GM10847 (cell line): ENCODE data around the gene MYH9.
A peak's percentile ranks its signal among the peaks of the same experiment; 100 is the strongest.

Experiments used
- POLR2A ChIP-seq: IDR thresholded peaks from 2 replicates; pipeline ENCODE4 v1.6.1; 2011; ENCODE audit not compliant: insufficient read length; ENCODE audit errors: extremely low read depth

MYH9 gene

DNA sequence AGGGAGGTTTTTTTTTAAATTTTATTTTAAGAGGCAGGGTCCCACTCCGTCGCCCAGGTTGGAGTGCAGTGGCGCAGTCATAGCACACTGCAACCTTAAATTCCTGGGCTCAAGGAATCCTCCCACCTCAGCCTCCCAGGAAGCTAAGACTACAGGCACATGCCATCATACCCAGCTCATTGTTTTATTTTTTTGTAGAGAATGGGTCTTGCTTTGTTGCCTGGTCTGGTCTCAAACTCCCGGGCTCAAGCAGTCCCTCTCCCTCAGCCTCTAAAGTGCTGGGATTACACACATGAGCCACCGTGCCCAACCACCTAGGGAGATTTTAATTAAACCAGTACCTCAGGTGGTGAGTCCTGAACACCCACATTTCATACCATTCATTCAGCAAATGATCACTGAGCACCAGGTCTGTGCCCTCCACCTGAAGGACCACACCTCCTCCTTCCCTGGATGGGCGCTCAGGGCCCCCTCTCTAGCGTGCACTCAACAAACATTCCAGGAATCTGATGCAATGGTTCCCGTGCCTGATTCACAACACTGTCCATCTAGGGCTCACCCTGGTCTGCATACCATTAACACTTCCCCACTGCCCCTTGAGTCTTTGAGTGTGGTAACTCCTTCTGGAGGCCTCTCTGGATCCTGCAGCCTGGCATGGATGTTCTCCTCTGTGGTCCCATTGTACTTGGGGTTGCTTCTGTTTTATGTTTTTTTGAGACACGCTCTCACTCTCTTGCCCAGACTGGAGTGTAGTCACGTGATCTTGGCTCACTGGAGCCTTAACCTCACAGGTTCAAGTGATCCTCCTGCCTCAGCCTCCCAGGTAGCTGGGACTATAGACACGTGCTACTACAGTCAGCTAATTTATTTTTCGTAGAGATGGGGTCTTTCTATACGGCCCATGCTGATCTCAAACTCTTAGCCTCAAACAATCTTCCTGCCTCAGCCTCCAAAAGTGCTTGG lies 9.6 kb upstream of the MYH9 start:
- TF ChIP-seq POLR2A, result no peak

DNA sequence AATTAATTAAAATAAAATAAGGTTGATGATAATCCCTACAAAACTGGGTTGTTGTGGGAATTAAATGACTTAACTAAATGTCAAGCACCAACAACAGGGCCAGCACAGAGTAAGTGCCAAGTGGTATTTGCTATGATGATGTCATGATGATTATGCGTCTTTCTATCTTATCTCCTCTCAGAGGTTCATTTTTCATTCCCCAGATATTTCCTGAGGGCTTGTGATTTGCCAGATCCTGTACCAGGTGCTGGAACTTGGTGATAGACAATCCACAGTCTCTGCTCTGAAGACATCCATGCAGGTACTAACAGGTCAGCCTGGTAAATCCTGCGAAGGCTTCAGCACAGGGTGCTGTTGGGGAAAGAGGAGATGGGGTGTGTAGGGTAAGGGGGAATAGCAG lies 8.1 kb upstream of the MYH9 start:
- no peak for TF ChIP-seq POLR2A

- no peak for TF ChIP-seq POLR2A
Observed at GRCh38 chr22:36395055-36395849, 7.5 kb upstream of the MYH9 start.

- TF ChIP-seq POLR2A, result no peak
Observed at GRCh38 chr22:36391638-36392037, 3.9 kb upstream of the MYH9 start.

DNA sequence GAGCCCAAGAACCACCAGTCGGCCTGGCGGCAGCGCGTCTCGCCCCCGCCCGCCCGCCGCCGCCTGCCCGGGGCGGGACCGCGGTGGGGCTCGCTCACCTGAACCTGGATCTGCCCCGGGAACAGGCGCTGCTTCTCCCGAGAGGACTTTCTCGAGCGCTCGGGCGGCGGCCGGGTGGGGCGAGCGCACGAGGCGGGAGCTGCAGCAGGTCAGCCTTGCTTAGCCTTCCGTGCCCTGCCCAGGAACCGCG lies 133 bp downstream of the MYH9 start:
- TF ChIP-seq POLR2A, result peak; percentile 91

DNA sequence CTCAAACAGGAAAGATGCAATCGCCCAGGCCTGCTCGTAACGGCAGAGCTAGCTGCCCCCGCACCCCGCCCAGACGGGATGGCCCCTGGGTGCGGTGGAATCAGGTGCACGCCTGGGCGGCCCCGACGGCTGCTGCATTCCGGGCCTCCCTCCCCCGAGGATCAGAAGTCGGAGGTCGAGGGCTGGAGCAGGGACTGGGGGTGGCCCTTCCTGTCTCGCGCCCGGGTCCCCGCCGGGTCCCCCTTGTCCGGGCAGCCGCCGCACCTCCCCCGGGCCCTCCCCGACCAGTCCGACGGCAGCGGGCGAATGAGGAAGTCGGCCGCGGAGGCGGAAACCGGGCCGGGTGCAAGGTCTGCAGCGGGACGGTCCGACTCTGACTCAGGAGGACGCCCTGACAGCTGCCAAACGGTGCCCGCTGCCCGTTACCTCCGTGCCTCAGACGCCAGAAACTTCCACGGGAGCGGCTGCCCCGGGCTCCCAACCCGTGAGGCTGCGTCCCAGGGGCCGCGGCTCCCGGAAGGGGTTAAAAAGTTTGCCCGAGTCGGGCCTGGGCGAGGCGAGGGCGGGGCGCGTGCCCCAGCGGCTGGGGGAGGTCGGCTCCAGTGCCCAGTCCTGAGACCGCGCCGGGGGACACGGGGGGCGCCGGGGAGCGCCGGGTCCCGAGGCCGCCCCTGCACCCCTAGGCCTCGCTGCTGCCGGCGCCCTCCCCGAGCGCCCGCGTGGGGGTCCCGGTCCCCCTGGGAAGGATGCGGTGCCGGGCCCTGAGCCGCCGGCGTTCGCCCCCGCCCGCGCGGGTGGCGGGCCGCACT lies 663 bp downstream of the MYH9 start:
- TF ChIP-seq POLR2A, result peak; percentile 48

GRCh38 chr22:36386351-36386899 lies 1.3 kb downstream of the MYH9 start:
- peak; percentile 17 for TF ChIP-seq POLR2A

DNA sequence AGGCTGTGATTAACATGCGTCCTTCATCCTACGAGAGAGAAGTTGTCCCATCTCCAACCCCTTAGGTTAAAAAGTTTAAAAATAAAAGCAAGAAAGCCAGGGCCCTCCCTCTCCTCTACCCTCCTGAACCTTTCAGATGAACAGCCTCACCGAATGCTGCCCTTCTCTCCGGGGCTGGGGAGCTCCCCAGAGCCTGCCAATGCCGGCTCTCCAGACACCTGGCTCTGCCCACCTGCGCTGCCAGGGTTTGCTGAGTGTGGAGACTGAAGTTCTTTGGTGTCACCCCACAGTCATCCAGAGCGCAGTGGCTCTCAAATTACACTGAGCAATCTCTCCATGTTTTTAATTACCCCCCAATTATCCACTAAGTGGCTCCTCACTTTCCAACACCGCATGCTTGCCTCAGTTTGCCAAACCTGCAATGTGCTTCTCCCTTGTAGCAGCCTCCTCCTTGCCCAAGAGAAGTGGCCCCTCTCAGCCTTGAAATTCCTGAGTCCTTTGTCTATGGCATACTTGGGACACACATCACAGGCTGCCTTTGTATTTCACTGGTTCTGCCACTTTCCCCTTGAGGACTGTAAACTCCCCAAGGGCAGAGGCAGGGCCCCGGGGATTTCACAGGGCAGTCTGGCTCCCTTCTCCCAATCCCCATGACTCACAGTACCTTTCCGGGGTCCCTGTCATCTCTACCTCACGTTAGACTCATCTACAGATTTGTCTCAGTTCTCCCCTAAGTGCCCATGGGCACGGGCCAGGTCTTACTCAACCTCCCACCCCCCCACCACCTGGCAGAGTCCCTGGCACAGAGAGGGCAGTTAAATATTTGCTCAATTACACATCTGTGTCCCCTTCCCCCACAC lies 2.0 kb downstream of the MYH9 start:
- TF ChIP-seq POLR2A, result no peak

- no peak for TF ChIP-seq POLR2A
Observed at GRCh38 chr22:36384766-36385481, 2.8 kb downstream of the MYH9 start.

DNA sequence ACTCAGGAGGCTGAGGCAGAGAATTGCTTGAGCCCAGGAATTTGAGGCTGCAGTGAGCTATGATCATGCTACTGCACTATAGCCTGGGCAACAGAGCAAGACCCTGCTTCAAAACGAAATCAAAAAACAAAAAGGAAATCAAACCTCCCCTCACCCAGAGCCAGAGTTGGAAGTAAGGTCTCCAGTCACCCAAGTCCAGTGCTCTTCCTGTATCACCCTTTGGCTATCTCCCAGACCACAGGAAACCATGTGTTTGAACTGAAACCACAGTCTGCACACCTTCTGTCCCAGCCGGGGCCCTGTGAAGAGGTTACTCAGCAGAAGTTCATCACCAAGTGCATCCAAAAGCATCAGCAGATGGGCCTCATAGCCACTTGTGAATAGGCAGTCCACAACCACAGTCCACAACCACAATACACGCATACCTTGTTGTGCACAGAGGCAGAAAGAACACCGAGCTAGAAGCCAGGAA lies 4.6 kb downstream of the MYH9 start:
- TF ChIP-seq POLR2A, result no peak

DNA sequence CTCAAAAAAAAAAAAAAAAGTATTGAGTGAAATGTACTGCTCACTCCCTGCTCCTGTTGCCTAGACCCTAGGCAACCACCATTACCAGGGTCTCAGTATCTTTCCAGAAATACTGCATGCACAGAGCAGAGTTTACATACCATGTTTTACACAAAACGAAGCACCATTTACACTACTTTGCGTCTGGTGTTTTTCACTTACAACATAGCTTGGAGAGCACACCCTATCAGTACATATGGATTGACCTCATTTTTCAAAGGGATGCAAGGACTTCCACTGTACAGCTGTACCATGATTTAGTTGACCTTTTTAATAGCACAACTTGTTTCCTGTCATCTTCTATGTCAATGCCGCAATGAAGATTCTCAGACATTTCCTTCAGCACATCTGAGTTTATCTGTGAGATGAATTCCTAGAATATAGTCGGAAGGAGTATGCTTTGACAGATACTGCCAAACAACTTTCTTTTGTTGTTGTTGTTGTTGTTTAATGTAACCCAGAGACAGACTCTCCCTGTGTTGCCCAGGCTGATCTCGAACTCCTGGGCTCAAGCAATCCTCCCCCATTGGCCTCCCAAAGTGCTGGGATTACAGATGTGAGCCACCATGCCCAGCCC lies 6.1 kb downstream of the MYH9 start:
- no peak for TF ChIP-seq POLR2A

GRCh38 chr22:36379593-36380361 lies 8.0 kb downstream of the MYH9 start:
- no peak for TF ChIP-seq POLR2A

GRCh38 chr22:36378869-36379217 lies 8.9 kb downstream of the MYH9 start:
- no peak for TF ChIP-seq POLR2A
